ES-I3 (cell line): Measurements from ENCODE around the gene PLGRKT.
"Not testable (repeated sequence)": the region's sequence is repeated elsewhere in the genome, so short reads cannot be mapped to it uniquely, and the experiment has no call there.

Source experiments
- H3K36me3 ChIP-seq: 2 replicates; pipeline ENCODE4 v1.6.1; 2013; ENCODE audit warnings: mild to moderate bottlenecking, low read length, control low read depth, moderate library complexity; ENCODE audit not compliant: insufficient read depth
- H3K4me1 ChIP-seq: 2 replicates; pipeline ENCODE4 v1.6.1; 2013; ENCODE audit warnings: mild to moderate bottlenecking, control low read depth, low read length; ENCODE audit not compliant: insufficient read depth
- H3K9ac ChIP-seq: 2 replicates; pipeline ENCODE4 v1.6.1; 2013; ENCODE audit warnings: low read depth, mild to moderate bottlenecking, low read length, moderate library complexity
- H3K9me3 ChIP-seq: 2 replicates; pipeline ENCODE4 v1.6.1; 2013; ENCODE audit warnings: mild to moderate bottlenecking, low read length, moderate library complexity; ENCODE audit not compliant: control insufficient read depth, insufficient read depth

PLGRKT gene

DNA sequence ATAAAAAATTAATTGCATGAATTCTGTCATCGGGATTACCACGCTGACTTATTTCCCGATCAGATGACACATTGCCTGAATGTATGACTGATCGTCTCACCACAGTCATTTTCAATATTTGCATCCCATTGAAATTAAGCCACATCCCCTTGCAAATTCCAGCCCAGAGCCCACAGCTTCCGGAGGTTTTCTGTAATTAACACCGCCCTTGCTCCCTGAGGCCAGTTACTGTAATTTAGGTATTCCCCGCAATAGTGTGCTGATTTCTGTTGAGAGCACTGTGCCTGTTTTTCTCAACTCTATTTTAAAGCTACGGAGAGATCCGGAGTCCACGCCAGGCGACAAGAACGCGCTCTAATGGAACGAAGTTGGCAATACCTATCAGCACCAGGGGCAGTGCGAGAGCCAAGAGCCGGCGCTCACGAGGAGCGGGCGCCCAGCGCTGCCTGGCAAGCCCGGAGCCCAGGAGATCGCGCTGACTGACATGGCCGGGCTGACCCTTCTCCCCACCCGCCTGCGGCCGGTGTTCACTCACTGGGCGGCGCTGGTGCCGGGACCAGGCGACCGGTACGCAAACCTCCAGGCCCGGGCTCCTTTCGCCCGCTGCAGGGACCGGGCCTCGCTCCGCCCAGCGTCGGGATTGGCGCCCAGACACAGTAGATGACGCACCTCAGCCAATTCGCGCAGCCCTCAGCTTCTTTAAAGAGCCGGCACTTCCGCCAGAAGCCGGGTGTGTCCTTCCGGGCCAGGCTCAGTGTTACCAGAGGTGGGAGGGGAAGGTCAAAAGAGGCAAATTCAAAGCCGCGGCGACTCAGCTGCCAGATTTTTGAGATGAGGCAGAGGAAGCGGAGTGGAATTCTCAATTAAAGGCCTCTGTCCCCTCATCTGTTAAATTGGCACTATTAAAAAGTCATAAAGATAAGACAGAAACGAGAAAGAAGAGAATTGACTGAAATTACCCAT lies at the start of gene PLGRKT:
Gene PLGRKT, minus strand, starts transcription at position 672 of the 963 bp plus-strand sequence. CDS start 5,948 bp downstream, outside the sequence.
- Histone ChIP-seq H3K9ac (peak within 1 kb of the TSS; percentile 93), H3K4me1 (peaks cover 4% of the 10 kb centered on the region; the same call in 1 of the 2 replicates), H3K9me3 (peaks cover 3% of the 10 kb centered on the region), H3K36me3 (peaks cover 7% of the 10 kb centered on the region)

- H3K9me3 ChIP-seq: no peaks in the 10 kb centered on the region
- H3K9ac ChIP-seq: no peak overlapping the region
- H3K36me3 ChIP-seq: no peaks in the 10 kb centered on the region
- H3K4me1 ChIP-seq: no peaks in the 10 kb centered on the region
These were observed 49.3 kb upstream of the PLGRKT start for GRCh38 chr9:5486988-5487387.

DNA sequence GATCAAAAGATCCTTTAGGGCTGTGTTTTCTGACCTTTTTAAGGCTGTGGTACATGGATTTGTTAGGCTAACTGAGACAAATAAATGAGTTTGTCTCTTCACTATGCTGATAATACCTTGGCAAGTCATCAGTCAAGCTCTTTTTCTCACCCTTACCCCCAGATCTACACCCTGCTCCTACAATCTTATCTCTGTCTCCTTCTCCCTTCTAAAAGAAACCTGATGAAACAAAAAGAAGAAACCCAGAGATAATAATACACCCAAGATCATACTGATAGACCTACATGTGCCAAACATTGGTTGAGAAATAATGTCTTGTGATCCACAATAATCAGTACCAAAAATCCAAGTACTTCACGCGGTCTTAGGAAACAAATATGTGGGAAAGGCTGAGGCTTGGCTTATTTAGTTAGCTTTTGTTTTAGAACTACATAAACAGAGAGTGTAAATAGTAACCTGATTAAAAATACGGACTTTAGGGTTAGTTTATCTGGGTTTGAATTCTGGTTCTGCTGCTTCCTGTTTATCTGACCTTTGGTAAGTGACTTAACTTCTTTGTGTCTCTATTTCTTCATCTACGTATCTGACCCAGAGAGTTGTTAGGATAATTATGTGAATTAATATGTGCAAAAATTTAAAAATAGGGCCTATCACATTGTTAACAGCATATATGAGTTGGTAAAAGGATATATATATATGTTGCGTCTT lies 47.8 kb upstream of the PLGRKT start:
- no peaks in the 10 kb centered on the region for H3K9me3 ChIP-seq
- H3K9ac ChIP-seq: no peak overlapping the region
- H3K4me1 ChIP-seq: no peaks in the 10 kb centered on the region

GRCh38 chr9:5483306-5483705 lies 45.6 kb upstream of the PLGRKT start:
- H3K36me3 ChIP-seq: no peaks in the 10 kb centered on the region
- no peak overlapping the region for H3K9ac ChIP-seq
- H3K4me1 ChIP-seq: no peaks in the 10 kb centered on the region
- no peaks in the 10 kb centered on the region for H3K9me3 ChIP-seq

More for the DNA sequence above, 47.8 kb upstream of the PLGRKT start:
- H3K36me3 ChIP-seq: no peaks in the 10 kb centered on the region

GRCh38 chr9:5482194-5482593 lies 44.5 kb upstream of the PLGRKT start:
- Histone ChIP-seq H3K4me1 (no peaks in the 10 kb centered on the region), H3K9me3 (no peaks in the 10 kb centered on the region; the same call in 1 of the 2 replicates), H3K9ac (no peak overlapping the region), H3K36me3 (no peaks in the 10 kb centered on the region)

- Histone ChIP-seq H3K4me1 (no peaks in the 10 kb centered on the region), H3K9ac (no peak overlapping the region), H3K9me3 (no peaks in the 10 kb centered on the region; the same call in 1 of the 2 replicates), H3K36me3 (no peaks in the 10 kb centered on the region)
These were observed 43.8 kb upstream of the PLGRKT start for GRCh38 chr9:5481322-5482040.

DNA sequence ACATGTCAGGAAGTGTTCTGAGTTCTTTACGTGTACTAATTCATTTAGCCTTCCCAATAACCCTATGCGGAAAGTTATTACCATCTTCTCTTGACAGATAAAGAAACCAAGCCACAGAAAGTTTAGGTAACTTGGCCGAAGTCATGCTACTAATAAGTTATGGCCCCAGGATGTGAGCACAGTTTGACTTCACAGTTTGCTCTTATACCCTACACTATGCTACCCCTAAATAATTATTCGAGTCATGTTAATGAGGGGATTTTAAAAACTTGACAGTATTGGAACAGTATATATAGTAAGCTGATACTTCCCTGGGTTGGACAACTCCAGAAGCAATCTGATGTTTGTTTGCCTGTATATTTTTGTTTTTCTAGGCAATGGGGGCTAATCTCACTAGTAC lies 43.2 kb upstream of the PLGRKT start:
- Histone ChIP-seq H3K4me1 (no peaks in the 10 kb centered on the region), H3K9ac (no peak overlapping the region), H3K9me3 (no peaks in the 10 kb centered on the region; the same call in 1 of the 2 replicates), H3K36me3 (no peaks in the 10 kb centered on the region)

DNA sequence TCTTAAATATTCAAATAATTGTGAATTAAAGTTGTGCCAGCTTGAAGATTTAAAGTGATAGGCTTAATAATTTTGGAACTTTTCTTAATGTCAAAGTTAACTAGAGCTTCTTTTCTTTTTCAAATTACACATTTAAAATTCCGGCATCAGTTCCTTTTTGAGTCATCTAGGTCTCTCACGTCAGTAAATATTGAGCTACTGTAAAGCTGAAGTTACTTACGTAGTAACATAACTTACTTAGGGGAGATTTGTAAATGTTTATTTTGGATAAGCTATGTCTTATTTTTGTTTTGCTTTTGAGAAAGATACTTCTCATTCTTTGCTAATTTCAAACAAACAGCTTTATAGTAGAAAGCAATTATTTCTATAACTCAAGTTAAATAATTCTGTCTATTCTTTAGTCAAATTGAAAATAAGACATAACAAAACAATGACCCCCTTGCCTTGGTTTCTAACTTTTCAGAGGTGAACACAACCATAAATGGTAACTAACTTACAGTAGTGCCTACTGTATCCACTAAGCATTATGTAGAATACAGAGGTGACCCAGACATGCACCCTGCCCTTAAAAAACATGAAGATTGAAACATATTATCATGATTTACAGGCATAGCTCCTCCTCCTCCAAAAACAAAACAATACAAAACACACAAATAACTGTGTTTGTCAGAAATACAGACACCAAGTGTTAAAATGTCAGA lies 42.4 kb upstream of the PLGRKT start:
- H3K4me1 ChIP-seq: no peaks in the 10 kb centered on the region
- H3K36me3 ChIP-seq: no peaks in the 10 kb centered on the region
- H3K9me3 ChIP-seq: no peaks in the 10 kb centered on the region; the same call in 1 of the 2 replicates
- H3K9ac ChIP-seq: no peak overlapping the region

GRCh38 chr9:5478206-5478605 lies 40.5 kb upstream of the PLGRKT start:
- Histone ChIP-seq H3K4me1 (no peaks in the 10 kb centered on the region), H3K9ac (no peak overlapping the region), H3K9me3 (no peaks in the 10 kb centered on the region; the same call in 1 of the 2 replicates), H3K36me3 (no peaks in the 10 kb centered on the region)

DNA sequence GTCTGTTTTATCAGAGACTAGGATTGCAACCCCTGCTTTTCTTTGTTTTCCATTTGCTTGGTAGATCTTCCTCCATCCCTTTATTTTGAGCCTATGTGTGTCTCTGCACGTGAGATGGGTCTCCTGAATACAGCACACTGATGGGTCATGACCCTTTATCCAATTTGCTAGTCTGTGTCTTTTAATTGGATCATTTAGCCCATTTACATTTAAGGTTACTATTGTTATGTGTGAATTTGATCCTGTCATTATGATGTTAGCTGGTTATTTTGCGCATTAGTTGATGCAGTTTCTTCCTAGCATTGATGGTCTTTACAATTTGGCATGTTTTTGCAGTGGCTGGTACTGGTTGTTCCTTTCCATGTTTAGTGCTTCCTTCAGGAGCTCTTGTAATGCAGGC lies 37.9 kb upstream of the PLGRKT start:
- H3K9ac ChIP-seq, H3K4me1 ChIP-seq, H3K9me3 ChIP-seq, H3K36me3 ChIP-seq: not testable (repeated sequence)

GRCh38 chr9:5470816-5471215 lies 33.1 kb upstream of the PLGRKT start:
- Histone ChIP-seq H3K36me3 (no peaks in the 10 kb centered on the region), H3K4me1 (0 out of 2 replicates have a peak, but pooled peaks cover 5% of the 10 kb centered on the region), H3K9ac (no peak overlapping the region), H3K9me3 (no peaks in the 10 kb centered on the region)

GRCh38 chr9:5470122-5470521 lies 32.4 kb upstream of the PLGRKT start:
- no peaks in the 10 kb centered on the region for H3K9me3 ChIP-seq
- no peaks in the 10 kb centered on the region for H3K36me3 ChIP-seq
- H3K4me1 ChIP-seq: 0 out of 2 replicates have a peak, but pooled peaks cover 5% of the 10 kb centered on the region
- H3K9ac ChIP-seq: no peak overlapping the region

DNA sequence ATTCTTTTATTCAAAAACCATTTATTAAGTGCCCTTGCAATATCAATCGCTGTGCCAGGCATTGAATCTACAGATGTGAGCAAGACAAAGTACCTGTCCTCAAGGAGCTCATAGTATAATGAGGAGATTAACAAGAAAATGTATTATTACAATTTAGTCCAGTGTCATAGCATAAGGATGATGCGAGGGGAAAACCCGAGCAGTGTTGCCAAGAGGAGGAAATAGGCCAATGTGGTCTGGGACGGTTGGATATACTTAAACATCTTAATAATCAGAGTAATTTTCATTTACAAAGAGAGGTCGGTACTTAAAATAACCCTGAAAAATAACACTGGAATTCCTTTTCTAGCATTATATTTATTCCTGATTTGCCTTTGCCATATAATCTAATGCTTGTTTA lies 31.1 kb upstream of the PLGRKT start:
- H3K9ac ChIP-seq: no peak overlapping the region
- H3K36me3 ChIP-seq: no peaks in the 10 kb centered on the region
- H3K4me1 ChIP-seq: 0 out of 2 replicates have a peak, but pooled peaks cover 5% of the 10 kb centered on the region
- H3K9me3 ChIP-seq: no peaks in the 10 kb centered on the region
